AG20443 (cell line): ENCODE measurements around the gene ABLIM2.
"Not testable (repeated sequence)": the region's sequence is repeated elsewhere in the genome, so short reads cannot be mapped to it uniquely, and the experiment has no call there.

ENCODE experiments used
- DNase-seq: peaks from one replicate; pipeline ENCODE4 v3.0.0; 2012; ENCODE audit warnings: low spot score, mixed read lengths

Gene ABLIM2

GRCh38 chr4:7959078-7959477 lies 199.5 kb downstream of the ABLIM2 start:
- no peak for DNase-seq

- DNase-seq: no peak
Observed at GRCh38 chr4:7956934-7957656, 201.5 kb downstream of the ABLIM2 start.

GRCh38 chr4:7956270-7956808 lies 202.3 kb downstream of the ABLIM2 start:
- DNase-seq: peak; percentile 78

- no peak for DNase-seq
Observed at GRCh38 chr4:7955393-7955792, 203.2 kb downstream of the ABLIM2 start.

- DNase-seq: no peak
Observed at GRCh38 chr4:7952615-7953014, 206.0 kb downstream of the ABLIM2 start.

- DNase-seq: no peak
Observed at GRCh38 chr4:7950301-7951092, 208.1 kb downstream of the ABLIM2 start.

GRCh38 chr4:7949759-7950158 lies 208.9 kb downstream of the ABLIM2 start:
- DNase-seq: no peak

- DNase-seq: no peak
Observed at GRCh38 chr4:7947927-7948326, 210.7 kb downstream of the ABLIM2 start.

- no peak for DNase-seq
Observed at GRCh38 chr4:7945709-7946380, 212.8 kb downstream of the ABLIM2 start.

- no peak for DNase-seq
Observed at GRCh38 chr4:7944599-7945220, 213.9 kb downstream of the ABLIM2 start.

- not testable (repeated sequence) for DNase-seq
Observed at GRCh38 chr4:7943688-7944087, 214.9 kb downstream of the ABLIM2 start.

GRCh38 chr4:7943211-7943610 lies 215.4 kb downstream of the ABLIM2 start:
- no peak for DNase-seq

GRCh38 chr4:7941965-7942496 lies 216.6 kb downstream of the ABLIM2 start:
- DNase-seq: no peak

- DNase-seq: no peak
Observed at GRCh38 chr4:7941111-7941964, 217.3 kb downstream of the ABLIM2 start.

- DNase-seq: peak; percentile 100
Observed at GRCh38 chr4:7939377-7940108, 219.1 kb downstream of the ABLIM2 start, which contains the start of gene AFAP1. Gene AFAP1 (minus strand): TSS chr4:7939861. CDS start chr4:7872078, 67,783 bp downstream.

GRCh38 chr4:7938609-7939376 lies 219.8 kb downstream of the ABLIM2 start:
- DNase-seq: peak; percentile 54

- DNase-seq: no peak
Observed at GRCh38 chr4:7938266-7938608, 220.4 kb downstream of the ABLIM2 start.

- no peak for DNase-seq
Observed at GRCh38 chr4:7937006-7937405, 221.6 kb downstream of the ABLIM2 start.
